K562 (cell line): ENCODE results near the gene ABCC1. TPM values are rescaled to one million over a fixed set of nuclear protein-coding genes. Genes with fewer than 3 reads are reported as not detected.

ENCODE experiments used
- ATAC-seq: fragments of 200-7000 bp; cut with Tn5 transposase; 3 replicates; pipeline ENCODE4 v1.9.1; 2020; ENCODE audit warnings: moderate library complexity
- BruUV-seq: library from RNA; stranded (reverse); fragments of 400-500 nt; replicated peaks from 2 replicates; lab custom pipeline; 2021; lab: Mats Ljungman, UMichigan
- CTCF ChIA-PET: fragments of 300-600 bp; formaldehyde crosslinking; extraction: SDS; loops from one replicate; lab custom pipeline; 2021; ENCODE audit warnings: low intra/inter-chr PET ratio; lab: Yijun Ruan, JAX
- POLR2A ChIA-PET: fragments of 300-600, 350-650 bp; sonication (Branson Sonifier 250); formaldehyde crosslinking; extraction: SDS; loops from one replicate; lab custom pipeline; 2021; ENCODE audit warnings: antibody characterized with exemption, inconsistent platforms; lab: Yijun Ruan, JAX
- DNase-seq, 4 experiments: peaks; one replicate each; pipeline versions ENCODE4 v3.0.0 to v3.0.0-alpha.2; 2011 to 2018; ENCODE audit warnings: low spot score in 3 of 4, mixed read lengths in 3 of 4; ENCODE audit errors: extremely low read depth in 1 of 4
- FAIRE-seq: peaks from 2 replicates; lab custom pipeline; 2011; peaks lifted over from hg19 to GRCh38; lab: Jason Lieb, UNC
- H2AFZ ChIP-seq: 2 replicates; pipeline ENCODE4 v1.6.0; 2011; ENCODE audit warnings: low read depth, low read length, control low read depth, inconsistent platforms
- H3K27ac ChIP-seq: fragments of 200-600 bp; 3 replicates; pipeline ENCODE4 v1.8.0; 2011; ENCODE audit warnings: low read depth, mild to moderate bottlenecking, control low read depth, inconsistent platforms, low read length, moderate library complexity, mixed read lengths; ENCODE audit errors: extremely low read depth
- H3K27me3 ChIP-seq, 2 experiments: fragments of 300-600 bp in 1 of 2; 2 replicates in 1 of 2; 3 replicates in 1 of 2; pipeline versions ENCODE4 v1.6.0 to v1.8.0; 2011; ENCODE audit warnings: inconsistent platforms in 2 of 2, low read length in 2 of 2, mild to moderate bottlenecking in 1 of 2, mixed read lengths in 1 of 2, moderate library complexity in 1 of 2; ENCODE audit not compliant: control insufficient read depth in 2 of 2, insufficient read depth in 2 of 2
- H3K36me3 ChIP-seq: fragments of 300-600 bp; 3 replicates; pipeline ENCODE4 v1.8.0; 2011; ENCODE audit warnings: mild to moderate bottlenecking, low read length, inconsistent platforms; ENCODE audit not compliant: control insufficient read depth, insufficient read depth
- H3K4me1 ChIP-seq, 2 experiments: fragments of 200-600 bp in 1 of 2; replicated peaks in 1 of 2; 2 replicates in 1 of 2; 3 replicates in 1 of 2; pipeline versions ENCODE4 v1.5.1 to v1.8.0; 2011; ENCODE audit warnings: inconsistent platforms in 2 of 2, low read length in 2 of 2, mild to moderate bottlenecking in 1 of 2, mixed read lengths in 1 of 2, moderate library complexity in 1 of 2; ENCODE audit not compliant: control insufficient read depth in 2 of 2, insufficient read depth in 2 of 2
- H3K4me2 ChIP-seq: 2 replicates; pipeline ENCODE4 v1.6.1; 2011; ENCODE audit warnings: low read length, control low read depth, inconsistent platforms, mixed read lengths; ENCODE audit not compliant: insufficient read depth
- H3K4me3 ChIP-seq: fragments of 200-600 bp; sonication (generic), shearing (Covaris generic); 2 replicates; pipeline ENCODE4 v1.5.1; 2016; ENCODE audit warnings: control low read depth, inconsistent platforms
- H3K79me2 ChIP-seq: fragments of 200-600 bp; 3 replicates; pipeline ENCODE4 v1.8.0; 2011; ENCODE audit warnings: low read length, inconsistent platforms; ENCODE audit not compliant: control insufficient read depth, insufficient read depth
- H3K9ac ChIP-seq, 2 experiments: 2 replicates each; pipeline versions ENCODE4 v1.6.0 to v1.6.1; 2011; ENCODE audit warnings: low read depth in 2 of 2, low read length in 2 of 2, control low read depth in 1 of 2, inconsistent platforms in 1 of 2, mild to moderate bottlenecking in 1 of 2, mixed read lengths in 1 of 2; ENCODE audit not compliant: insufficient read depth in 1 of 2
- H3K9me1 ChIP-seq: one replicate; pipeline ENCODE4 v1.6.0; 2011; ENCODE audit warnings: inconsistent platforms, mild to moderate bottlenecking, low read length, moderate library complexity; ENCODE audit not compliant: control insufficient read depth, insufficient read depth
- H3K9me3 ChIP-seq: replicated peaks from 2 replicates; pipeline ENCODE4 v1.5.1; 2011; ENCODE audit warnings: low read depth, low read length, inconsistent platforms; ENCODE audit not compliant: control insufficient read depth, insufficient read depth
- H4K20me1 ChIP-seq: replicated peaks from 2 replicates; pipeline ENCODE4 v1.6.1; 2011; ENCODE audit warnings: low read length, inconsistent platforms, mixed read lengths; ENCODE audit not compliant: control insufficient read depth, insufficient read depth
- YY1 ChIP-seq, 3 experiments: IDR thresholded peaks; 2 replicates each; pipeline ENCODE4 v1.6.1; 2011; ENCODE audit warnings: low read length in 2 of 3, mild to moderate bottlenecking in 2 of 3, moderate library complexity in 2 of 3, borderline replicate concordance in 1 of 3, control low read depth in 1 of 3, low read depth in 1 of 3; ENCODE audit not compliant: insufficient read depth in 3 of 3, insufficient replicate concordance in 2 of 3, control insufficient read depth in 1 of 3, insufficient read length in 1 of 3; ENCODE audit errors: extremely low read depth in 1 of 3
- WGBS: fragments of 100-300 bp; shearing (Covaris generic); methylation state at CpG from one replicate; pipeline ENCODE4 v1.1.6; 2016; ENCODE audit warnings: low coverage, mixed read lengths; ENCODE audit not compliant: insufficient coverage; ENCODE audit errors: missing lambda C conversion rate; 5-methylcytosine and 5-hydroxymethylcytosine counted together
- in situ Hi-C: fragments of 300-500 bp; cut with MboI; formaldehyde crosslinking; loops from 4 replicates; pipeline ENCODE4 v1.15.0; 2018; ENCODE audit warnings: inconsistent platforms, mixed read lengths
- intact Hi-C: fragments of 100-400 bp; cut with micrococcal nuclease; formaldehyde crosslinking; loops from 2 replicates; pipeline ENCODE4 v1.14.2; 2022
- polyA plus RNA-seq, 8 experiments: library from polyadenylated mRNA; depleted of rRNA in 4 of 8; stranded (reverse) in 5 of 8; unstranded in 3 of 8; fragments of >200 nt; fragmentation: Nextera tagmentation in 2 of 8; fragmentation: Illumina TruSeq in 1 of 8; extraction: Ambion mirVana in 2 of 8; extraction: Trizol in 1 of 8; gene quantifications; 2 replicates each; pipeline versions ENCODE4 v1.2.1 to v1.2.3, GENCODE V29; 2011 to 2014; ENCODE audit warnings: inconsistent platforms in 1 of 8, missing spikeins in 1 of 8
- total RNA-seq, 7 experiments: library from RNA; depleted of rRNA in 6 of 7; stranded (reverse); fragments of >200 nt in 6 of 7; fragmentation: Illumina TruSeq in 2 of 7; extraction: Trizol in 2 of 7; gene quantifications; 2 replicates each; pipeline versions ENCODE4 v1.2.1 to v1.2.3, GENCODE V29; 2011 to 2021; ENCODE audit warnings: low replicate concordance in 1 of 7
- TF ChIP-seq, protein P1 (sequence below): sonication (generic); formaldehyde crosslinking; IDR thresholded peaks from 2 replicates; pipeline ENCODE4 v1.8.0; 2023; ENCODE audit warnings: missing genetic modification reagents, mild to moderate bottlenecking, borderline replicate concordance

The ABCC1 gene
- total and polyA plus RNA-seq, 9 of the 15 experiments (the other 6 are each of a cell fraction or from before 2014, with no cell fraction given) = 3.9 to 41.6 (median 10.0) TPM

DNA sequence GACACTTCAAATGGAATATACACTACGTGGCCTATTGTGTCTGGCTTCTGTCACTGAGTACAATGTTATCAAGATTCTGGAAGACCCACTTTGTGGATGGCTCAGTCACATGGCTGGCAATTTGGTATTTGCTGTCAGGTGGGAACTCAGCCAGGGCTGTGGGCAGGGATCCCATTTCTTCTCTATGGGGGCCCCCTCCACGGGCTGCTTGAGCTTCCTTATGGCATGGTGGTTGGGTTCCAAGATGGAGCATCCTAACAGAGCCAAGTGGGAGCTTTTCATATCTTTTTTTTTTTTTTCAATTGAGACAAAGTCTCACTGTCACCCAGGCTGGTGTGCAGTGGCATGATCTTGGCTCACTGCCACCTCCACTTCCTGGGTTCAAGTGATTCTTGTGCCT, 43.0 kb upstream of the ABCC1 start:
- CTCF ChIA-PET = no interaction called here
- FAIRE-seq = no peak

More for the DNA sequence above, 43.0 kb upstream of the ABCC1 start:
- no peak for DNase-seq
- 35% methylated on average over 2 of the region's 2 CpGs for WGBS
- Histone ChIP-seq H3K36me3 (no peaks in the 10 kb centered on the region), H3K4me3 (no peak overlapping the region), H3K27ac (no peak overlapping the region), H3K9me3 (no peaks in the 10 kb centered on the region), H4K20me1 (no peaks in the 10 kb centered on the region), H3K27me3 (no peaks in the 10 kb centered on the region), H3K9ac (no peak overlapping the region), H2AFZ (no peak overlapping the region), H3K79me2 (no peaks in the 10 kb centered on the region), H3K9me1 (no peaks in the 10 kb centered on the region), H3K4me2 (no peak overlapping the region), H3K4me1 (no peaks in the 10 kb centered on the region; a peak in 1 of 5 replicates)
- in situ Hi-C loops = no loop called here
- BruUV-seq = no TSS peak
- no peak for ATAC-seq
- intact Hi-C loops = no loop called here
- TF ChIP-seq, protein P1, sequence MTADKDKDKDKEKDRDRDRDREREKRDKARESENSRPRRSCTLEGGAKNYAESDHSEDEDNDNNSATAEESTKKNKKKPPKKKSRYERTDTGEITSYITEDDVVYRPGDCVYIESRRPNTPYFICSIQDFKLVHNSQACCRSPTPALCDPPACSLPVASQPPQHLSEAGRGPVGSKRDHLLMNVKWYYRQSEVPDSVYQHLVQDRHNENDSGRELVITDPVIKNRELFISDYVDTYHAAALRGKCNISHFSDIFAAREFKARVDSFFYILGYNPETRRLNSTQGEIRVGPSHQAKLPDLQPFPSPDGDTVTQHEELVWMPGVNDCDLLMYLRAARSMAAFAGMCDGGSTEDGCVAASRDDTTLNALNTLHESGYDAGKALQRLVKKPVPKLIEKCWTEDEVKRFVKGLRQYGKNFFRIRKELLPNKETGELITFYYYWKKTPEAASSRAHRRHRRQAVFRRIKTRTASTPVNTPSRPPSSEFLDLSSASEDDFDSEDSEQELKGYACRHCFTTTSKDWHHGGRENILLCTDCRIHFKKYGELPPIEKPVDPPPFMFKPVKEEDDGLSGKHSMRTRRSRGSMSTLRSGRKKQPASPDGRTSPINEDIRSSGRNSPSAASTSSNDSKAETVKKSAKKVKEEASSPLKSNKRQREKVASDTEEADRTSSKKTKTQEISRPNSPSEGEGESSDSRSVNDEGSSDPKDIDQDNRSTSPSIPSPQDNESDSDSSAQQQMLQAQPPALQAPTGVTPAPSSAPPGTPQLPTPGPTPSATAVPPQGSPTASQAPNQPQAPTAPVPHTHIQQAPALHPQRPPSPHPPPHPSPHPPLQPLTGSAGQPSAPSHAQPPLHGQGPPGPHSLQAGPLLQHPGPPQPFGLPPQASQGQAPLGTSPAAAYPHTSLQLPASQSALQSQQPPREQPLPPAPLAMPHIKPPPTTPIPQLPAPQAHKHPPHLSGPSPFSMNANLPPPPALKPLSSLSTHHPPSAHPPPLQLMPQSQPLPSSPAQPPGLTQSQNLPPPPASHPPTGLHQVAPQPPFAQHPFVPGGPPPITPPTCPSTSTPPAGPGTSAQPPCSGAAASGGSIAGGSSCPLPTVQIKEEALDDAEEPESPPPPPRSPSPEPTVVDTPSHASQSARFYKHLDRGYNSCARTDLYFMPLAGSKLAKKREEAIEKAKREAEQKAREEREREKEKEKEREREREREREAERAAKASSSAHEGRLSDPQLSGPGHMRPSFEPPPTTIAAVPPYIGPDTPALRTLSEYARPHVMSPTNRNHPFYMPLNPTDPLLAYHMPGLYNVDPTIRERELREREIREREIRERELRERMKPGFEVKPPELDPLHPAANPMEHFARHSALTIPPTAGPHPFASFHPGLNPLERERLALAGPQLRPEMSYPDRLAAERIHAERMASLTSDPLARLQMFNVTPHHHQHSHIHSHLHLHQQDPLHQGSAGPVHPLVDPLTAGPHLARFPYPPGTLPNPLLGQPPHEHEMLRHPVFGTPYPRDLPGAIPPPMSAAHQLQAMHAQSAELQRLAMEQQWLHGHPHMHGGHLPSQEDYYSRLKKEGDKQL (CRISPR knock-in tag) = no peak
- peak in 1 of 3 experiments; percentile 54 for TF ChIP-seq YY1 (IDR thresholded peaks at IDR 0.05; ENCODE audit: borderline replicate concordance in 1 of 3, control insufficient read depth in 1 of 3, extremely low read depth in 1 of 3, insufficient read depth in 3 of 3, insufficient read length in 1 of 3, insufficient replicate concordance in 2 of 3, low read depth in 1 of 3, low read length in 2 of 3)
- TF ChIP-seq, all 486 proteins: peak for 1
- POLR2A ChIA-PET = interaction anchor here (1.8 kb wide), 1 partner anchor 18 kb away, joined by 12 read pairs; the partner anchor contains the start of gene CEP20
